HepG2 (cell line): Measurements from ENCODE around the gene GGT7. TPM values are rescaled to one million over a fixed set of nuclear protein-coding genes. Genes with fewer than 3 reads are reported as not detected.
A peak's percentile ranks its signal among the peaks of the same experiment; 100 is the strongest.

Experiments
- ATAC-seq: fragments of 200-7000 bp; cut with Tn5 transposase; 3 replicates; pipeline ENCODE4 v1.9.1; 2020; ENCODE audit warnings: mild to moderate bottlenecking, moderate library complexity
- BruUV-seq: library from RNA; stranded (reverse); fragments of 400-500 nt; replicated peaks from 2 replicates; lab custom pipeline; 2021; lab: Mats Ljungman, UMichigan
- CTCF ChIA-PET: fragments of 300-600 bp; formaldehyde crosslinking; extraction: SDS; loops from one replicate; lab custom pipeline; 2021; ENCODE audit warnings: low total read pairs, inconsistent platforms, low intra/inter-chr PET ratio; lab: Yijun Ruan, JAX
- POLR2A ChIA-PET: fragments of 350-600 bp; sonication (Branson Sonifier 250); formaldehyde crosslinking; loops from one replicate; lab custom pipeline; 2020; ENCODE audit warnings: antibody characterized with exemption, inconsistent platforms; lab: Yijun Ruan, JAX
- DNase-seq: peaks from one replicate; pipeline ENCODE4 v3.0.0-alpha.2; 2015; ENCODE audit warnings: low spot score
- FAIRE-seq: peaks from 3 replicates; lab custom pipeline; 2011; peaks lifted over from hg19 to GRCh38; lab: Jason Lieb, UNC
- H2AFZ ChIP-seq: one replicate; pipeline ENCODE4 v1.6.1; 2011; ENCODE audit warnings: low read length, inconsistent platforms
- H3K27ac ChIP-seq: fragments of 300-600 bp; 3 replicates; pipeline ENCODE4 v1.8.0; 2011; ENCODE audit warnings: mixed run types, mild to moderate bottlenecking, mixed read lengths, low read length, inconsistent platforms; ENCODE audit not compliant: insufficient read depth; ENCODE audit errors: extremely low read length
- H3K27me3 ChIP-seq, 2 experiments: fragments of 200-600 bp in 1 of 2; 2 replicates in 1 of 2; 3 replicates in 1 of 2; pipeline versions ENCODE4 v1.6.0 to v1.8.0; 2011; ENCODE audit warnings: low read length in 2 of 2, mild to moderate bottlenecking in 2 of 2, moderate library complexity in 2 of 2, inconsistent platforms in 1 of 2; ENCODE audit not compliant: insufficient read depth in 2 of 2, control insufficient read depth in 1 of 2
- H3K36me3 ChIP-seq, 2 experiments: fragments of 200-600 bp in 1 of 2; replicated peaks in 1 of 2; 2 replicates in 1 of 2; 3 replicates in 1 of 2; pipeline versions ENCODE4 v1.5.1 to v1.8.0; 2011; ENCODE audit warnings: low read length in 2 of 2, inconsistent platforms in 1 of 2; ENCODE audit not compliant: insufficient read depth in 2 of 2, control insufficient read depth in 1 of 2
- H3K4me1 ChIP-seq: 2 replicates; pipeline ENCODE4 v1.5.1; 2012; ENCODE audit warnings: low read length, inconsistent platforms; ENCODE audit not compliant: insufficient read depth
- H3K4me2 ChIP-seq: 2 replicates; pipeline ENCODE4 v1.6.0; 2011; ENCODE audit warnings: low read depth, low read length, inconsistent platforms
- H3K4me3 ChIP-seq, 3 experiments: fragments of 200-600 bp in 1 of 3; sonication (generic), shearing (Covaris generic) in 1 of 3; replicated peaks in 1 of 3; 2 replicates each; pipeline ENCODE4 v1.5.1; 2011 to 2016; ENCODE audit warnings: low read length in 3 of 3, inconsistent platforms in 2 of 3, low read depth in 2 of 3, mild to moderate bottlenecking in 2 of 3, control low read depth in 1 of 3, mixed read lengths in 1 of 3; ENCODE audit not compliant: insufficient read depth in 1 of 3
- H3K79me2 ChIP-seq: one replicate; pipeline ENCODE4 v1.6.1; 2011; ENCODE audit warnings: low read length, inconsistent platforms; ENCODE audit not compliant: insufficient read depth
- H3K9ac ChIP-seq: 2 replicates; pipeline ENCODE4 v1.6.0; 2011; ENCODE audit warnings: mild to moderate bottlenecking, low read depth, low read length, inconsistent platforms; ENCODE audit not compliant: insufficient read depth
- H3K9me3 ChIP-seq: 2 replicates; pipeline ENCODE4 v1.5.1; 2012; ENCODE audit warnings: mild to moderate bottlenecking, low read length
- H4K20me1 ChIP-seq: 2 replicates; pipeline ENCODE4 v1.6.0; 2011; ENCODE audit warnings: inconsistent platforms, mild to moderate bottlenecking, low read length, moderate library complexity; ENCODE audit not compliant: insufficient read depth
- ARID4A ChIP-seq: sonication (generic); formaldehyde crosslinking; IDR thresholded peaks from 2 replicates; pipeline ENCODE4 v1.5.0; 2020; ENCODE audit warnings: mild to moderate bottlenecking, missing genetic modification reagents, borderline replicate concordance
- HNF1B ChIP-seq: sonication (generic); formaldehyde crosslinking; IDR thresholded peaks from 2 replicates; pipeline ENCODE4 v1.5.1; 2020; ENCODE audit warnings: mild to moderate bottlenecking, moderate library complexity, missing genetic modification reagents
- MIER2 ChIP-seq: IDR thresholded peaks from 2 replicates; pipeline ENCODE4 v1.6.1; 2016; ENCODE audit warnings: missing biosample characterization, missing genetic modification reagents
- NAIF1 ChIP-seq: sonication (generic); formaldehyde crosslinking; IDR thresholded peaks from 2 replicates; pipeline ENCODE4 v1.5.0; 2020; ENCODE audit warnings: mild to moderate bottlenecking, missing genetic modification reagents, borderline replicate concordance
- PREB ChIP-seq: sonication (generic); formaldehyde crosslinking; IDR thresholded peaks from 2 replicates; pipeline ENCODE4 v1.4.0; 2020; ENCODE audit warnings: missing genetic modification reagents
- ZNF280B ChIP-seq: sonication (generic); formaldehyde crosslinking; IDR thresholded peaks from 2 replicates; pipeline ENCODE4 v1.5.0; 2020; ENCODE audit warnings: missing genetic modification reagents, mild to moderate bottlenecking, borderline replicate concordance
- ZNF317 ChIP-seq: sonication (generic); formaldehyde crosslinking; IDR thresholded peaks from 2 replicates; pipeline ENCODE4 v1.5.0; 2020; ENCODE audit warnings: mild to moderate bottlenecking, missing genetic modification reagents
- ZNF607 ChIP-seq: sonication (generic); formaldehyde crosslinking; IDR thresholded peaks from 2 replicates; pipeline ENCODE4 v1.5.1; 2020; ENCODE audit warnings: missing genetic modification reagents, mild to moderate bottlenecking, borderline replicate concordance
- WGBS: methylation state at CpG from one replicate; pipeline ENCODE4 v1.1.6; 2017; ENCODE audit warnings: low lambda C conversion rate; 5-methylcytosine and 5-hydroxymethylcytosine counted together
- in situ Hi-C: cut with HindIII; loops from 2 replicates; pipeline ENCODE4 v1.10.0; 2017; ENCODE audit warnings: low pct_unique_long_range_greater_than_20kb; ENCODE audit not compliant: extremely low pct_ligation_motif_present
- intact Hi-C: fragments of 100-400 bp; cut with micrococcal nuclease; formaldehyde crosslinking; loops from one replicate; pipeline ENCODE4 v1.10.0; 2022; ENCODE audit not compliant: unreplicated experiment
- polyA plus RNA-seq, 8 experiments: library from polyadenylated mRNA; depleted of rRNA in 3 of 8; stranded (reverse) in 7 of 8; unstranded in 1 of 8; fragments of >200 nt; fragmentation: Illumina TruSeq in 4 of 8; extraction: Trizol in 4 of 8; gene quantifications; 2 replicates each; pipeline versions ENCODE4 v1.2.1 to v1.2.3, GENCODE V29; 2011 to 2016; ENCODE audit warnings: low read depth in 4 of 8, missing spikeins in 1 of 8, mixed read lengths in 1 of 8; ENCODE audit not compliant: insufficient read depth in 1 of 8
- total RNA-seq, 5 experiments: library from RNA; depleted of rRNA; stranded (reverse); fragments of >200 nt; fragmentation: Illumina TruSeq; extraction: Trizol; gene quantifications; 2 replicates each; pipeline ENCODE4 v1.2.3, GENCODE V29; 2016; ENCODE audit warnings: low read depth in 1 of 5

The GGT7 gene
- total and polyA plus RNA-seq, 2 of the 13 experiments (the other 11 are each of a cell fraction or from before 2014, with no cell fraction given): 6.6 to 23.0 TPM

GRCh38 chr20:34825530-34826362, 46.9 kb downstream of the GGT7 start, which contains the start of gene NCOA6 (continued):
- TF ChIP-seq ARID4A (CRISPR knock-in tag): peak; percentile 41; the same call in 1 of the 2 replicates

GRCh38 chr20:34824806-34825529, 47.7 kb downstream of the GGT7 start:
- no TSS peak for BruUV-seq
- ChIA-PET CTCF (no interaction called here), POLR2A (interaction anchor here (0.6 to 2.6 kb wide), 19 partner anchors 8 to 1129 kb away, joined by 3 to 14 read pairs (median 4); partner anchors contain the start of genes ACSS2, EIF6, GGT7 and GSS)
- in situ Hi-C loops (no loop called here), intact Hi-C loops (no loop called here)
- H2AFZ ChIP-seq: peak overlapping the region; percentile 11
- H3K27me3 ChIP-seq: peaks cover 1 to 3% of the 10 kb centered on the region in 2 experiments; a peak in 1 of 5 replicates
- peaks cover 7% of the 10 kb centered on the region for H4K20me1 ChIP-seq
- H3K9ac ChIP-seq: peak overlapping the region; percentile 93
- H3K9me3 ChIP-seq: no peaks in the 10 kb centered on the region
- FAIRE-seq (no peak), DNase-seq (peak; percentile 54), ATAC-seq (peak; percentile 86)
- peak overlapping the region; percentile 79 for H3K27ac ChIP-seq
- H3K4me3 ChIP-seq: peak overlapping the region; percentile 87 to 100 (median 92)
- H3K4me2 ChIP-seq: peak overlapping the region; percentile 81
- H3K79me2 ChIP-seq: peaks cover 49% of the 10 kb centered on the region
- peaks cover 44% of the 10 kb centered on the region for H3K4me1 ChIP-seq
- no peaks in the 10 kb centered on the region; a peak in 1 of 5 replicates for H3K36me3 ChIP-seq
- under 1% methylated on average over 51 of the region's 68 CpGs for WGBS
- TF ChIP-seq HNF1B (CRISPR knock-in tag) (peak; percentile 10; the same call in 1 of the 2 replicates), ZNF607 (CRISPR knock-in tag) (peak; percentile 94; the same call in 1 of the 2 replicates), NAIF1 (CRISPR knock-in tag) (no peak), MIER2 (CRISPR knock-in tag) (peak; percentile 4; the same call in 1 of the 2 replicates), ZNF317 (CRISPR knock-in tag) (peak; percentile 63; the same call in 1 of the 2 replicates), ZNF280B (peak; percentile 73), PREB (no peak)
